ENCODE measurements around the gene DOCK3. TPM values are rescaled to one million over a fixed set of nuclear protein-coding genes. Genes with fewer than 3 reads are reported as not detected.

Gene DOCK3
- total RNA-seq, 2 experiments from 2014 or later, result 0.93 to 1.1 TPM

DNA sequence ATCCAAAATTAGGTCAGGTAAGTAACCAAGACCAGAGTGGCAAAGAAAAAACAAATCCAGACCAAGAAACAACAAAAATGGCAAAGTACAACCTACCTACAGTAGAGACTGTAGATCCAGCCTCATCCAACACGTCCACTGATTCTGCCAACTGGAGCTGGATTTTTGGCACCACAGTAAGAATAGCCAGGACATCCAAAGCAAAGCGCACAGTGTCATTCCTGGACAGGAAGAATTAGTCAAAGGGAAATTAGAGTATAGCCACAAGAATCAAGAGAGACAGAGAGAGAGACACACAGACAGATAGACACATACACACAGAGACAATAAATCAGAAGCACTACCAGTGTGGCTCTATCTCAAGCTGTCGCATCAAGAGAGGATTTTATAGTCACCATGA lies 747.5 kb downstream of the DOCK3 start:
- TF ChIP-seq, protein P1, sequence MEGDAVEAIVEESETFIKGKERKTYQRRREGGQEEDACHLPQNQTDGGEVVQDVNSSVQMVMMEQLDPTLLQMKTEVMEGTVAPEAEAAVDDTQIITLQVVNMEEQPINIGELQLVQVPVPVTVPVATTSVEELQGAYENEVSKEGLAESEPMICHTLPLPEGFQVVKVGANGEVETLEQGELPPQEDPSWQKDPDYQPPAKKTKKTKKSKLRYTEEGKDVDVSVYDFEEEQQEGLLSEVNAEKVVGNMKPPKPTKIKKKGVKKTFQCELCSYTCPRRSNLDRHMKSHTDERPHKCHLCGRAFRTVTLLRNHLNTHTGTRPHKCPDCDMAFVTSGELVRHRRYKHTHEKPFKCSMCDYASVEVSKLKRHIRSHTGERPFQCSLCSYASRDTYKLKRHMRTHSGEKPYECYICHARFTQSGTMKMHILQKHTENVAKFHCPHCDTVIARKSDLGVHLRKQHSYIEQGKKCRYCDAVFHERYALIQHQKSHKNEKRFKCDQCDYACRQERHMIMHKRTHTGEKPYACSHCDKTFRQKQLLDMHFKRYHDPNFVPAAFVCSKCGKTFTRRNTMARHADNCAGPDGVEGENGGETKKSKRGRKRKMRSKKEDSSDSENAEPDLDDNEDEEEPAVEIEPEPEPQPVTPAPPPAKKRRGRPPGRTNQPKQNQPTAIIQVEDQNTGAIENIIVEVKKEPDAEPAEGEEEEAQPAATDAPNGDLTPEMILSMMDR (IDR thresholded peaks at IDR 0.05), result no peak
- H3K9me3 Mint-ChIP-seq, result no peaks in the 10 kb centered on the region
- Histone ChIP-seq H3K36me3 (ENCODE audit: insufficient read depth, low read length) (peaks cover 63% of the 10 kb centered on the region), H3K27me3 (ENCODE audit: control insufficient read depth in 1 of 2, insufficient read depth in 2 of 2, low read length in 2 of 2) (no peaks in the 10 kb centered on the region), H3K4me1 (ENCODE audit: insufficient read depth, low read length) (no peaks in the 10 kb centered on the region), H3K27ac (ENCODE audit: low read depth in 1 of 2, low read length in 2 of 2) (no peak overlapping the region), H3K4me3 (ENCODE audit: low read length) (no peak overlapping the region), H3K9me3 (ENCODE audit: control insufficient read depth in 1 of 2, insufficient read depth in 1 of 2, low read length in 2 of 2) (no peaks in the 10 kb centered on the region)
- intact Hi-C loops (cut with DNase I, micrococcal nuclease), result no loop called here
- ATAC-seq (ENCODE audit: poor library complexity) (no peak), DNase-seq (no peak)
- H3K27me3 Mint-ChIP-seq, result no peaks in the 10 kb centered on the region
- ChIA-PET CTCF (interaction anchor here (1.0 kb wide), 2 partner anchors 9 to 13 kb away, joined by 3 to 5 read pairs; no protein-coding TSS in a partner anchor), POLR2A (no interaction called here)
- no peak overlapping the region for H3K27ac Mint-ChIP-seq
- no peaks in the 10 kb centered on the region for H3K4me1 Mint-ChIP-seq (ENCODE audit: low read depth)
- H3K36me3 Mint-ChIP-seq (ENCODE audit: low read depth), result peaks cover 82% of the 10 kb centered on the region
- H3K4me3 Mint-ChIP-seq, result no peak overlapping the region

DNA sequence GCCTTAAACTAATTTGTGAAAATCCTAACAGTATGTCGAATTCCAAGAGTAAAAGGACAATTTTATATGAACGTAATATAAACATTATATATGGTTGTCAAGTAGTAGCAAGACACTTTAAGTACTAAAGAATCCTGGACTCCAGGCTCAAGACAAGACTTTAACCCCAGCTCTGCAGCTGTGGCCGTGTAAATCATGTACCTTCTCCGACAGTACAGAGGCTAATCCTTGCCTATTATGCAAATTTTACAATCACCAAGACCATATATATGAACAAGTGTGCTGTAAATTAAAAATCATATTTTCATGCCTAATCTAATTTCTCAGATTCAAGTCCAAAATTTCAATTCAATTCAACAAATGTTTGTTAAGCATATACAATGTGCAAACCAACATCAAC lies 752.2 kb downstream of the DOCK3 start:
- no peaks in the 10 kb centered on the region for H3K27me3 ChIP-seq (ENCODE audit: control insufficient read depth in 1 of 2, insufficient read depth in 2 of 2, low read length in 2 of 2)
- TF ChIP-seq, protein P1 (IDR thresholded peaks at IDR 0.05), result no peak
- Mint-ChIP-seq H3K4me1 (ENCODE audit: low read depth) (no peaks in the 10 kb centered on the region), H3K36me3 (ENCODE audit: low read depth) (peaks cover 79% of the 10 kb centered on the region), H3K9me3 (no peaks in the 10 kb centered on the region), H3K4me3 (no peak overlapping the region), H3K27me3 (no peaks in the 10 kb centered on the region), H3K27ac (no peak overlapping the region)
- H3K36me3 ChIP-seq (ENCODE audit: insufficient read depth, low read length), result peaks cover 71% of the 10 kb centered on the region
- CTCF ChIA-PET, result interaction anchor here (1.2 kb wide), 1 partner anchor 811 kb away, joined by 3 read pairs; no protein-coding TSS in a partner anchor
- ATAC-seq (ENCODE audit: poor library complexity), result no peak
- intact Hi-C loops (cut with DNase I, micrococcal nuclease), result no loop called here
- no peak for DNase-seq
- H3K4me1 ChIP-seq (ENCODE audit: insufficient read depth, low read length), result no peaks in the 10 kb centered on the region
- H3K27ac ChIP-seq (ENCODE audit: low read depth in 1 of 2, low read length in 2 of 2), result no peak overlapping the region
- H3K4me3 ChIP-seq (ENCODE audit: low read length), result no peak overlapping the region
- POLR2A ChIA-PET, result no interaction called here
- H3K9me3 ChIP-seq (ENCODE audit: control insufficient read depth in 1 of 2, insufficient read depth in 1 of 2, low read length in 2 of 2), result no peaks in the 10 kb centered on the region

GRCh38 chr3:51429138-51429537 lies 754.4 kb downstream of the DOCK3 start:
- Histone ChIP-seq H3K27me3 (ENCODE audit: control insufficient read depth in 1 of 2, insufficient read depth in 2 of 2, low read length in 2 of 2) (no peaks in the 10 kb centered on the region), H3K27ac (ENCODE audit: low read depth in 1 of 2, low read length in 2 of 2) (no peak overlapping the region), H3K36me3 (ENCODE audit: insufficient read depth, low read length) (peaks cover 68% of the 10 kb centered on the region), H3K4me1 (ENCODE audit: insufficient read depth, low read length) (no peaks in the 10 kb centered on the region), H3K4me3 (ENCODE audit: low read length) (no peak overlapping the region), H3K9me3 (ENCODE audit: control insufficient read depth in 1 of 2, insufficient read depth in 1 of 2, low read length in 2 of 2) (no peaks in the 10 kb centered on the region)
- no peaks in the 10 kb centered on the region for H3K9me3 Mint-ChIP-seq
- intact Hi-C loops (cut with DNase I, micrococcal nuclease), result no loop called here
- POLR2A ChIA-PET, result interaction anchor here (0.7 kb wide), 1 partner anchor 189 kb away, joined by 4 read pairs; no protein-coding TSS in a partner anchor
- H3K27me3 Mint-ChIP-seq, result no peaks in the 10 kb centered on the region
- peaks cover 75% of the 10 kb centered on the region for H3K36me3 Mint-ChIP-seq (ENCODE audit: low read depth)
- DNase-seq (no peak), ATAC-seq (ENCODE audit: poor library complexity) (no peak)
- H3K4me3 Mint-ChIP-seq, result no peak overlapping the region
- CTCF ChIA-PET, result no interaction called here
- H3K27ac Mint-ChIP-seq, result no peak overlapping the region
- H3K4me1 Mint-ChIP-seq (ENCODE audit: low read depth), result no peaks in the 10 kb centered on the region
- TF ChIP-seq, protein P1 (IDR thresholded peaks at IDR 0.05), result no peak

Small RNAs within 50 kb of the gene (microRNA-seq; reads per million reads assigned to microRNA genes)
- gene MIR4787 (ENCODE audit: borderline microRNAs expressed, borderline replicate concordance), result 2.4 reads per million, percentile 9 among the genes with 10 or more reads in this experiment

Other genes with a start within 250 kb of the DOCK3 start
- 1 to 10 TPM; 2.5 to 3.8 TPM for gene CACNA2D2, start 171.3 kb upstream of the DOCK3 start, total RNA-seq
- gene C3orf18, start 107.2 kb upstream of the DOCK3 start, total RNA-seq, result 1 to 10 TPM; 3.9 to 5.2 TPM
- gene HEMK1, start 105.4 kb upstream of the DOCK3 start, total RNA-seq, result 10 to 100 TPM; 12.4 to 14.6 TPM
- 1 to 10 TPM; 3.5 to 3.7 TPM for gene CISH, start 63.2 kb upstream of the DOCK3 start, total RNA-seq
- gene MAPKAPK3, start 57.8 kb upstream of the DOCK3 start, total RNA-seq, result 10 to 100 TPM; 16.4 to 16.6 TPM